ENCODE measurements around the gene CRPPA.

Gene CRPPA

GRCh38 chr7:16399265-16399831 is 22.0 kb downstream of the CRPPA start:
- TF ChIP-seq CTCF (IDR thresholded peaks at IDR 0.05; ENCODE audit: low read depth, low read length), result no peak
- peak; percentile 10 for DNase-seq (ENCODE audit: low read depth, low spot score)
- in situ Hi-C loops (cut with HindIII; ENCODE audit: low sequenced_read_pairs), result no loop called here
- H3K4me3 ChIP-seq (ENCODE audit: low read depth, low read length), result no peak overlapping the region

- no peak overlapping the region for H3K4me3 ChIP-seq (ENCODE audit: low read depth, low read length)
- DNase-seq (ENCODE audit: low read depth, low spot score), result no peak
- TF ChIP-seq CTCF (IDR thresholded peaks at IDR 0.05; ENCODE audit: low read depth, low read length), result no peak
- in situ Hi-C loops (cut with HindIII; ENCODE audit: low sequenced_read_pairs), result no loop called here
Measured at GRCh38 chr7:16398146-16399017, 23.0 kb downstream of the CRPPA start.

GRCh38 chr7:16397501-16398145 is 23.7 kb downstream of the CRPPA start:
- no peak overlapping the region for H3K4me3 ChIP-seq (ENCODE audit: low read depth, low read length)
- no peak for DNase-seq (ENCODE audit: low read depth, low spot score)
- no peak for TF ChIP-seq CTCF (IDR thresholded peaks at IDR 0.05; ENCODE audit: low read depth, low read length)
- in situ Hi-C loops (cut with HindIII; ENCODE audit: low sequenced_read_pairs), result no loop called here

GRCh38 chr7:16396766-16397500 is 24.4 kb downstream of the CRPPA start:
- no peak for TF ChIP-seq CTCF (IDR thresholded peaks at IDR 0.05; ENCODE audit: low read depth, low read length)
- in situ Hi-C loops (cut with HindIII; ENCODE audit: low sequenced_read_pairs), result no loop called here
- no peak overlapping the region for H3K4me3 ChIP-seq (ENCODE audit: low read depth, low read length)
- DNase-seq (ENCODE audit: low read depth, low spot score), result no peak

- TF ChIP-seq CTCF (IDR thresholded peaks at IDR 0.05; ENCODE audit: low read depth, low read length), result no peak
- no peak for DNase-seq (ENCODE audit: low read depth, low spot score)
- in situ Hi-C loops (cut with HindIII; ENCODE audit: low sequenced_read_pairs), result no loop called here
- H3K4me3 ChIP-seq (ENCODE audit: low read depth, low read length), result no peak overlapping the region
Measured at GRCh38 chr7:16395121-16395520, 26.2 kb downstream of the CRPPA start.

- no peak for TF ChIP-seq CTCF (IDR thresholded peaks at IDR 0.05; ENCODE audit: low read depth, low read length)
- no peak overlapping the region for H3K4me3 ChIP-seq (ENCODE audit: low read depth, low read length)
- in situ Hi-C loops (cut with HindIII; ENCODE audit: low sequenced_read_pairs), result no loop called here
- no peak for DNase-seq (ENCODE audit: low read depth, low spot score)
Measured at GRCh38 chr7:16393862-16394422, 27.4 kb downstream of the CRPPA start.

Measured in astrocyte of the spinal cord (primary cell).